ENCODE measurements around the gene DZIP1. TPM values are rescaled to one million over a fixed set of nuclear protein-coding genes. Genes with fewer than 3 reads are reported as not detected.

Gene DZIP1
- total and polyA plus RNA-seq, 2 of the 13 experiments (the other 11 are each of a cell fraction or from before 2014, with no cell fraction given): 11.0 to 36.7 TPM

GRCh38 chr13:95684418-95684817, 39.9 kb upstream of the DZIP1 start:
- Histone ChIP-seq H3K79me2 (ENCODE audit: insufficient read depth, low read length) (peaks cover 90% of the 10 kb centered on the region), H3K4me1 (ENCODE audit: insufficient read depth, low read length) (peaks cover 57% of the 10 kb centered on the region), H3K4me2 (ENCODE audit: low read depth, low read length) (no peak overlapping the region), H2AFZ (ENCODE audit: low read length) (no peak overlapping the region), H3K4me3 (replicated peaks in 1 of 3; ENCODE audit: insufficient read depth in 1 of 3, low read depth in 2 of 3, low read length in 3 of 3) (no peak overlapping the region), H3K9me3 (ENCODE audit: low read length) (no peaks in the 10 kb centered on the region), H3K9ac (ENCODE audit: insufficient read depth, low read depth, low read length) (no peak overlapping the region), H3K27me3 (ENCODE audit: control insufficient read depth in 1 of 2, insufficient read depth in 2 of 2, low read length in 2 of 2) (no peaks in the 10 kb centered on the region), H4K20me1 (ENCODE audit: insufficient read depth, low read length) (peaks cover 6% of the 10 kb centered on the region), H3K27ac (ENCODE audit: extremely low read length, insufficient read depth, low read length) (no peak overlapping the region), H3K36me3 (replicated peaks in 1 of 2; ENCODE audit: control insufficient read depth in 1 of 2, insufficient read depth in 2 of 2, low read length in 2 of 2) (0 out of 5 replicates have a peak, but pooled peaks cover 0 to 1% of the 10 kb centered on the region in 2 experiments)
- BruUV-seq (replicated peaks): no TSS peak
- 100% methylated on average over 2 of the region's 2 CpGs for WGBS (ENCODE audit: low lambda C conversion rate)
- DNase-seq (ENCODE audit: low spot score) (no peak), ATAC-seq (peak; percentile 54), FAIRE-seq (no peak)
- intact Hi-C loops (cut with micrococcal nuclease; ENCODE audit: unreplicated experiment): no loop called here
- no peak for TF ChIP-seq HNRNPUL1 (IDR thresholded peaks at IDR 0.05; ENCODE audit: low read depth, low read length)
- TF ChIP-seq ETS1 (CRISPR knock-in tag; IDR thresholded peaks at IDR 0.05): no peak
- no peak for TF ChIP-seq FOXC1 (CRISPR knock-in tag; IDR thresholded peaks at IDR 0.05; ENCODE audit: borderline replicate concordance)
- TF ChIP-seq TBP (CRISPR knock-in tag; IDR thresholded peaks at IDR 0.05): no peak
- TF ChIP-seq GLI4 (CRISPR knock-in tag; IDR thresholded peaks at IDR 0.05; ENCODE audit: borderline replicate concordance): no peak
- no peak for TF ChIP-seq NCOA1 (CRISPR knock-in tag; IDR thresholded peaks at IDR 0.05)
- no peak for TF ChIP-seq ZNF781 (CRISPR knock-in tag; IDR thresholded peaks at IDR 0.05; ENCODE audit: borderline replicate concordance, not compliant biosample characterization)
- POLR2A ChIA-PET: interaction anchor here (2.5 kb wide), 1 partner anchor 8 kb away, joined by 7 read pairs; the partner anchor contains the start of gene DNAJC3
- CTCF ChIA-PET (ENCODE audit: low intra/inter-chr PET ratio, low total read pairs): no interaction called here
- in situ Hi-C loops (cut with HindIII; ENCODE audit: extremely low pct_ligation_motif_present, low pct_unique_long_range_greater_than_20kb): no loop called here

GRCh38 chr13:95679722-95680121, 35.2 kb upstream of the DZIP1 start:
- no peak for ATAC-seq

More at GRCh38 chr13:95679722-95680121, 35.2 kb upstream of the DZIP1 start:
- Histone ChIP-seq H3K27me3 (ENCODE audit: control insufficient read depth in 1 of 2, insufficient read depth in 2 of 2, low read length in 2 of 2) (no peaks in the 10 kb centered on the region; a peak in 1 of 5 replicates), H3K36me3 (replicated peaks in 1 of 2; ENCODE audit: control insufficient read depth in 1 of 2, insufficient read depth in 2 of 2, low read length in 2 of 2) (0 out of 5 replicates have a peak, but pooled peaks cover 0 to under 1% of the 10 kb centered on the region in 2 experiments), H4K20me1 (ENCODE audit: insufficient read depth, low read length) (peaks cover 8% of the 10 kb centered on the region), H3K79me2 (ENCODE audit: insufficient read depth, low read length) (peaks cover 82% of the 10 kb centered on the region), H3K27ac (ENCODE audit: extremely low read length, insufficient read depth, low read length) (no peak overlapping the region), H3K4me2 (ENCODE audit: low read depth, low read length) (peak overlapping the region; percentile 67; the same call in 1 of the 2 replicates), H2AFZ (ENCODE audit: low read length) (no peak overlapping the region), H3K9ac (ENCODE audit: insufficient read depth, low read depth, low read length) (peak overlapping the region; percentile 92; the same call in 1 of the 2 replicates), H3K9me3 (ENCODE audit: low read length) (no peaks in the 10 kb centered on the region), H3K4me3 (replicated peaks in 1 of 3; ENCODE audit: insufficient read depth in 1 of 3, low read depth in 2 of 3, low read length in 3 of 3) (0 out of 6 replicates have a peak overlapping the region, but pooled peaks of 1 of the 3 experiments have one; percentile 88), H3K4me1 (ENCODE audit: insufficient read depth, low read length) (peaks cover 58% of the 10 kb centered on the region)
- WGBS (ENCODE audit: low lambda C conversion rate): 76% methylated on average over 2 of the region's 2 CpGs
- no peak for TF ChIP-seq ZBTB38 (CRISPR knock-in tag; IDR thresholded peaks at IDR 0.05)
- no TSS peak for BruUV-seq (replicated peaks)
- intact Hi-C loops (cut with micrococcal nuclease; ENCODE audit: unreplicated experiment): loop anchor here (5.0 to 10.0 kb wide), 2 partner anchors 37 to 105 kb away; partner anchors contain the start of gene DZIP1
- CTCF ChIA-PET (ENCODE audit: low intra/inter-chr PET ratio, low total read pairs): no interaction called here
- POLR2A ChIA-PET: no interaction called here
- DNase-seq (ENCODE audit: low spot score) (no peak), FAIRE-seq (no peak)
- in situ Hi-C loops (cut with HindIII; ENCODE audit: extremely low pct_ligation_motif_present, low pct_unique_long_range_greater_than_20kb): no loop called here

All from HepG2 (cell line).